Lower leg skin (tissue), 4 donors: Measurements from ENCODE around the gene ERMP1. TPM values are rescaled to one million over a fixed set of nuclear protein-coding genes. Genes with fewer than 3 reads are reported as not detected.

Experiments
- DNase-seq, 2 donors: peaks; one replicate each; pipeline ENCODE4 v3.0.0-alpha.2; 2019; ENCODE audit warnings: low spot score in 2 of 2
- H3K4me3 ChIP-seq: fragments of 200-600 bp; sonication (generic); 2 replicates; pipeline ENCODE4 v1.5.1; 2017; ENCODE audit warnings: mild to moderate bottlenecking, low read depth; ENCODE audit not compliant: poor library complexity, severe bottlenecking
- CTCF ChIP-seq, 3 donors: fragments of 450-650 bp; IDR thresholded peaks; one replicate each; pipeline ENCODE4 v1.5.1; 2016; ENCODE audit warnings: antibody characterized with exemption in 3 of 3, mild to moderate bottlenecking in 3 of 3, moderate library complexity in 2 of 3
- POLR2A ChIP-seq, 2 donors: fragments of 450-650 bp; IDR thresholded peaks; one replicate each; pipeline ENCODE4 v1.6.1; 2016 to 2017; ENCODE audit warnings: antibody characterized with exemption in 2 of 2, mild to moderate bottlenecking in 1 of 2, moderate library complexity in 1 of 2
- WGBS, 2 donors: methylation state at CpG; one replicate each; pipeline ENCODE4 v1.1.5; 2018; 5-methylcytosine and 5-hydroxymethylcytosine counted together
- intact Hi-C: fragments of 100-400 bp; cut with DNase I; formaldehyde crosslinking; loops from one replicate; pipeline ENCODE4 v1.15.0; 2023; ENCODE audit warnings: low total_unique reads
- total RNA-seq, 4 donors: library from RNA; depleted of rRNA; stranded (reverse); fragments of >200 nt; gene quantifications; one replicate each; pipeline ENCODE4 v1.1.0, GENCODE V29; 2016

ERMP1 gene
- total RNA-seq, 4 donors from 2014 or later: 16.4 to 24.6 (median 21.7) TPM

GRCh38 chr9:5863092-5863746 is 30.3 kb upstream of the ERMP1 start:
- no peak overlapping the region for H3K4me3 ChIP-seq
- no peak for TF ChIP-seq CTCF (IDR thresholded peaks at IDR 0.05)
- TF ChIP-seq POLR2A (IDR thresholded peaks at IDR 0.05): no peak
- DNase-seq: no peak
- 73 to 79% methylated on average over 2 of the region's 2 CpGs for WGBS, 2 donors
- intact Hi-C loops: no loop called here

GRCh38 chr9:5858833-5859232 is 25.9 kb upstream of the ERMP1 start:
- no peak for DNase-seq
- TF ChIP-seq POLR2A (IDR thresholded peaks at IDR 0.05): no peak
- no peak for TF ChIP-seq CTCF (IDR thresholded peaks at IDR 0.05)
- 56 to 66% methylated on average over 3 of the region's 3 CpGs for WGBS, 2 donors

GRCh38 chr9:5857928-5858327 is 25.0 kb upstream of the ERMP1 start:
- intact Hi-C loops: no loop called here
- no peak for TF ChIP-seq CTCF (IDR thresholded peaks at IDR 0.05)
- TF ChIP-seq POLR2A (IDR thresholded peaks at IDR 0.05): no peak
- DNase-seq: no peak
- no peak overlapping the region for H3K4me3 ChIP-seq

More at GRCh38 chr9:5858833-5859232, 25.9 kb upstream of the ERMP1 start:
- intact Hi-C loops: no loop called here
- H3K4me3 ChIP-seq: no peak overlapping the region

- 92 to 95% methylated on average over 4 of the region's 4 CpGs for WGBS, 2 donors
- no peak overlapping the region for H3K4me3 ChIP-seq
- DNase-seq: no peak
- intact Hi-C loops: no loop called here
- no peak for TF ChIP-seq POLR2A (IDR thresholded peaks at IDR 0.05)
- TF ChIP-seq CTCF (IDR thresholded peaks at IDR 0.05): no peak
Measured at GRCh38 chr9:5854063-5854790, 21.3 kb upstream of the ERMP1 start.

- H3K4me3 ChIP-seq: no peak overlapping the region
- TF ChIP-seq POLR2A (IDR thresholded peaks at IDR 0.05): no peak
- no peak for TF ChIP-seq CTCF (IDR thresholded peaks at IDR 0.05)
- intact Hi-C loops: no loop called here
- DNase-seq: no peak
- 61 to 70% methylated on average over 3 of the region's 3 CpGs for WGBS, 2 donors
Measured at GRCh38 chr9:5853617-5854016, 20.7 kb upstream of the ERMP1 start.
